ENCODE measurements around the gene VAMP4. TPM values are rescaled to one million over a fixed set of nuclear protein-coding genes. Genes with fewer than 3 reads are reported as not detected.

VAMP4 gene
- polyA plus RNA-seq, 5 donors = 13.5 to 22.4 (median 19.7) TPM

GRCh38 chr1:171653796-171654195, 88.1 kb downstream of the VAMP4 start:
- DNase-seq = no peak

- no peak for DNase-seq
Observed at GRCh38 chr1:171652234-171652822, 89.5 kb downstream of the VAMP4 start, which contains the start of gene MYOC. Gene MYOC, minus strand, starts transcription at chr1:171652688. Its CDS starts 77 bp downstream, at chr1:171652611.

Other genes with a start within 250 kb of the VAMP4 start
- under 1 TPM; 0.10 to 0.27 (median 0.15) TPM for gene MYOCOS, start 119.8 kb downstream of the VAMP4 start, polyA plus RNA-seq (ENCODE audit: insufficient read depth in 1 of 5, insufficient read length in 5 of 5, low replicate concordance in 1 of 5)
- 1 to 10 TPM; 2.8 to 7.6 (median 6.1) TPM for gene MYOC, start 89.4 kb downstream of the VAMP4 start, polyA plus RNA-seq (ENCODE audit: insufficient read depth in 1 of 5, insufficient read length in 5 of 5, low replicate concordance in 1 of 5)
- 10 to 100 TPM; 32.8 to 37.4 (median 36.8) TPM for gene METTL13, start 39.6 kb upstream of the VAMP4 start, polyA plus RNA-seq (ENCODE audit: insufficient read depth in 1 of 5, insufficient read length in 5 of 5, low replicate concordance in 1 of 5)
- gene DNM3, start 99.4 kb upstream of the VAMP4 start, polyA plus RNA-seq (ENCODE audit: insufficient read depth in 1 of 5, insufficient read length in 5 of 5, low replicate concordance in 1 of 5) = 1 to 10 TPM; 4.1 to 6.9 (median 5.2) TPM

Data from right lung (tissue), 5 donors.